ENCODE measurements around the gene PDK2.
A peak's percentile ranks its signal among the peaks of the same experiment; 100 is the strongest.

The PDK2 gene

DNA sequence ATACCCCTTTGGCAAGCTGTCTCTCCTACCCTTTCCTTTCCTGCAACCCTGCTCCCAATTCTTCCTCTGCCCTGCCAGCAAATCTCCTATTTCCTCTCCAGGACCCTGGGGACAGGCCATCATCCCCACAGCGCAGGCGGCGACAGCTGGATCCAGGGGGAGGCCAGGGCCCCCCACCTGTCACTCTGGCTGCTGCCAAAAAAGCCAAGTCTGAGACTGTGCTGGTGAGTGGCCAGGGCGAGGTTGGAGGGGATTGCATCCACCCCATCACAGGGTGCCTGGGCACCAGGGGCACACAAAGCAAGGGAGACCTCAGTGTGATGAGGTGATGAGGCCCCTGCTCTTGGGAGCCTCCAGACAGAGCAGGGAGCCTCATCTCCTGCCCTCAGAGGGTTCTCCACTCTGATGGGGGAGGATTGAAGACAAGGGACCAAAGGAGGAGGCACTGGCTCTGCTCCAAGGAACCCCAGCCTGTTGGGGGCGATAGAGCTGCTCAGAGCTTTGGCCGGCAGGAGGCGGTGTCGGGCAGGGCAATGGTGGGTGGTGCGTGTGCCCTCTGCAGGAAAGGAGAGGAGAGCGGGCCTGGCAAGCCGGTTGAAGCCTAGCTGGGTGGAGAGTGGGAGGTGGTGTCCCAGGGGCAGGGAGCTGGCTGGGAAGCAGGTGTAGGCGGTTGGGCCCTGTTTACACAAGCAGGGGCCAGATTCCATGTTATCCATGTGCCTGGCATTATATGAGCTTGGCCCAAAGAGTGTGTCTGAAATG, 15.6 kb upstream of the PDK2 start:
- DNase-seq (ENCODE audit: low read depth): no peak

DNA sequence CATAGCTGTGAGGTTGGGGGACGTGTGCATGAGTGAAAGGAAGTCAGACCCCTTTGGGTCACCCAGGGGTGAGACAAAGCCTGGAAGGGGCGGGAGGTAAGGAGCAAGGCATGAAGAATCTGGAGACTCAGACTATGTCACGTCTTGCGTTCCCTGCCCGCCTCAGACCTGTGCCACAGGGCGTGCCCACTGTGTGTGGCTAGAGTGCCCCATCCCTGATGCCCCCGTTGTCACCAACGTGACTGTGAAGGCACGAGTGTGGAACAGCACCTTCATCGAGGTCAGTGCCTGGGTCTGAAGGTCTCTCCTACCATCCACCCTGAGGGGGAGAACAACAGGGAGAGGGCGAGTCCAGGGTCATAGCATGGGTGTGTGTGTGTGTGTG, 15.1 kb upstream of the PDK2 start:
- DNase-seq (ENCODE audit: low read depth): no peak

DNA sequence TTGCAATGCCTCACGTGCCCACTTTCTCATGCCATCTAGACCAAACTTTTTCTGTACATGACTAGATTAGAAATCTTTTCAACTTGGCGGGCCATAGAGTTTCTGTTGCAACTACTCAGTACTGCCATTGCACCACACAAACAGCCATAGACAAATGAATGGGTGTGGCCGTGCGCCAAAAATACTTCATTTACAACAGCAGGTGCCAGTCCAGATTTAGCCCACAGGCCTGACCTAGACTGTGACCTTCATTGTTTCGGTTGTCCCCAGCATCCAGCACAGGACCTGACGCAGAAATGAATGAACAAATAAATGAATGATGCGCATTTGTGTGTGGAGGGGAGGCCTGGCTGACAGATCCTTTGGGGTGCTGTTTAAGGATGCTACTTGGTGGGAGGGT, 14.3 kb upstream of the PDK2 start:
- DNase-seq (ENCODE audit: low read depth): no peak

DNA sequence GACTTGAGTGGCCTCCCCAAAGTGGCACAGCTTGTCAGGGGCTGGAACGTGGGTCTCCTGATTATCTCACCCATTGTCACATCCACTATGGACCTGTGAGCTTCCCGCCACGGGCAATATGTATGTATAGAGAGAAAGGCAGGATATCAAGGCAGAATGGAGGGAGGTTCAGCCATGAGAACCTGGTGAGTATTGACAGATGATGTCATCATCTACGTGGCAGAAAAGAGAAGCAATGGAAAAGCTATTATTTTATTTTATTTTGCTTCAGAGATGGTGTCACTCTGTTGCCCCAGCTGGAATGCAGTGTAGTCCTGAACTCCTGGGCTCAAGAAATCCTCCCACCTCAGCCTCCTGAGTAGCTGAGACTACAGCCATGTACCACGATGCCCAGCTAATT, 13.4 kb upstream of the PDK2 start:
- DNase-seq (ENCODE audit: low read depth): no peak

DNA sequence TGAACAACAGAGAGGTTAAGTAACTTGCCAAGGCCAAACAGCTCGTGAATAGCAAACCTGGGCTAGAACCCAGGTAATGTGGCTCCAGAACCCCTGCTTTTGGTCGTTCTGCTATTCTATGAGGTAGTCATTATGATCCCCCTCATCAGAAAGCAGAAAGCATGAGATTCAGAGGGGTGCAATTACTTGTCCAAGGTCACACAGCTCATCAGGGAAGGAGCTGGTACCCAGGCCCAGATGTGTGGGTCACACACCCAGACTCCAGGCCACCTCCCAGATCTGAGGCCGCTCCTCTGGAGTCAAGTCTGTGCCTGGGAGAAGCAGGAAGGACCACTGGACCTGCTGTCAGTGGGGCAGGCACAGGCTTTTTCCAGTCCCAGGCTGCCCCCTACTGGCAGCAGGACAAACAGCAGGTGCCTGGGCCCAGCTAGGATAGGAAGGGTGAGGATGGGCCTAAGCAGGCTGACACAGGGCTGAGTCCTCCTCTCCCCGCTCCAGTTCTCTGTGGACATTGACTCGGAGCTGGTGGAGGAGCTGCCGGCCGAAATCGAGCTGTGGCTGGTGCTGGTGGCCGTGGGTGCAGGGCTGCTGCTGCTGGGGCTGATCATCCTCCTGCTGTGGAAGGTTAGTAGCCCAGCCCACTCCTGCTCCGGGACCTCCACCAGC, 7.8 kb upstream of the PDK2 start:
- peak; percentile 38 for DNase-seq (ENCODE audit: low read depth)

DNA sequence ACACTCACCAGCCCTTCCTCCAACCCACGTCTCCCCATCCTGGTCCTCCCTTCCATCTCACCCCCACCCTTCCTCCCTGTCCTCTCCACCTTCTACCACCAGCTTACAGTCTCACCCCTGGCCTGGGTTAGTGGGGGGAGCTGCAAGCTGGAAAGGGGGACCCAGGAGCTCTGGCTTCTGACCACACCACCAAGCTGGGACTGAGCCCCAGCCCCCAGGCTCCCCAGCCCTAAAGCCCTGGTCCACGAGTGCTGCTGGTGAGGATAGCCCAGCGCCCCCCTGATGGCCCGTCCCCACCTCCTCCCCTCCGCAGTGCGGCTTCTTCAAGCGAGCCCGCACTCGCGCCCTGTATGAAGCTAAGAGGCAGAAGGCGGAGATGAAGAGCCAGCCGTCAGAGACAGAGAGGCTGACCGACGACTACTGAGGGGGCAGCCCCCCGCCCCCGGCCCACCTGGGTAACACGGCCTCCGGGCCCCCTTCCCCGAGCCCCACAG, 7.2 kb upstream of the PDK2 start:
- DNase-seq (ENCODE audit: low read depth): no peak

DNA sequence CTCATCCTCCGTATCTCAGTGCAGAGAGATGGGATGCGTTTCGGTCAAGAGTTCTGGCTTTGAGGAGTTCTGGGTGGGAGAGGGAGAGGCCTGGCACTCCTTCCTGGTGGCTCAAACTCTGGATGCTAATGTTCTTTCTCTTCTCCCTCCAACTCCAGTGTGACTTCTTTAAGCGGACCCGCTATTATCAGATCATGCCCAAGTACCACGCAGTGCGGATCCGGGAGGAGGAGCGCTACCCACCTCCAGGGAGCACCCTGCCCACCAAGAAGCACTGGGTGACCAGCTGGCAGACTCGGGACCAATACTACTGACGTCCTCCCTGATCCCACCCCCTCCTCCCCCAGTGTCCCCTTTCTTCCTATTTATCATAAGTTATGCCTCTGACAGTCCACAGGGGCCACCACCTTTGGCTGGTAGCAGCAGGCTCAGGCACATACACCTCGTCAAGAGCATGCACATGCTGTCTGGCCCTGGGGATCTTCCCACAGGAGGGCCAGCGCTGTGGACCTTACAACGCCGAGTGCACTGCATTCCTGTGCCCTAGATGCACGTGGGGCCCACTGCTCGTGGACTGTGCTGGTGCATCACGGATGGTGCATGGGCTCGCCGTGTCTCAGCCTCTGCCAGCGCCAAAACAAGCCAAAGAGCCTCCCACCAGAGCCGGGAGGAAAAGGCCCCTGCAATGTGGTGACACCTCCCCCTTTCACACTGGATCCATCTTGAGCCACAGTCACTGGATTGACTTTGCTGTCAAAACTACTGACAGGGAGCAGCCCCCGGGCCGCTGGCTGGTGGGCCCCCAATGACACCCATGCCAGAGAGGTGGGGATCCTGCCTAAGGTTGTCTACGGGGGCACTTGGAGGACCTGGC, 6.0 kb upstream of the PDK2 start:
- no peak for DNase-seq (ENCODE audit: low read depth)

DNA sequence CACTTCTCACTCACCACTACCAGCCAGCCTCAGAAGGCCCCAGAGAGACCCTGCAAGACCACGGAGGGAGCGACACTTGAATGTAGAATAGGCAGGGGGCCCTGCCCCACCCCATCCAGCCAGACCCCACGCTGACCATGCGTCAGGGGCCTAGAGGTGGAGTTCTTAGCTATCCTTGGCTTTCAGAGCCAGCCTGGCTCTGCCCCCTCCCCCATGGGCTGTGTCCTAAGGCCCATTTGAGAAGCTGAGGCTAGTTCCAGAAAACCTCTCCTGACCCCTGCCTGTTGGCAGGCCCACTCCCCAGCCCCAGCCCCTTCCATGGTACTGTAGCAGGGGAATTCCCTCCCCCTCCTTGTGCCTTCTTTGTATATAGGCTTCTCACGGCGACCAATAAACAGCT, 5.1 kb upstream of the PDK2 start:
- no peak for DNase-seq (ENCODE audit: low read depth)

DNA sequence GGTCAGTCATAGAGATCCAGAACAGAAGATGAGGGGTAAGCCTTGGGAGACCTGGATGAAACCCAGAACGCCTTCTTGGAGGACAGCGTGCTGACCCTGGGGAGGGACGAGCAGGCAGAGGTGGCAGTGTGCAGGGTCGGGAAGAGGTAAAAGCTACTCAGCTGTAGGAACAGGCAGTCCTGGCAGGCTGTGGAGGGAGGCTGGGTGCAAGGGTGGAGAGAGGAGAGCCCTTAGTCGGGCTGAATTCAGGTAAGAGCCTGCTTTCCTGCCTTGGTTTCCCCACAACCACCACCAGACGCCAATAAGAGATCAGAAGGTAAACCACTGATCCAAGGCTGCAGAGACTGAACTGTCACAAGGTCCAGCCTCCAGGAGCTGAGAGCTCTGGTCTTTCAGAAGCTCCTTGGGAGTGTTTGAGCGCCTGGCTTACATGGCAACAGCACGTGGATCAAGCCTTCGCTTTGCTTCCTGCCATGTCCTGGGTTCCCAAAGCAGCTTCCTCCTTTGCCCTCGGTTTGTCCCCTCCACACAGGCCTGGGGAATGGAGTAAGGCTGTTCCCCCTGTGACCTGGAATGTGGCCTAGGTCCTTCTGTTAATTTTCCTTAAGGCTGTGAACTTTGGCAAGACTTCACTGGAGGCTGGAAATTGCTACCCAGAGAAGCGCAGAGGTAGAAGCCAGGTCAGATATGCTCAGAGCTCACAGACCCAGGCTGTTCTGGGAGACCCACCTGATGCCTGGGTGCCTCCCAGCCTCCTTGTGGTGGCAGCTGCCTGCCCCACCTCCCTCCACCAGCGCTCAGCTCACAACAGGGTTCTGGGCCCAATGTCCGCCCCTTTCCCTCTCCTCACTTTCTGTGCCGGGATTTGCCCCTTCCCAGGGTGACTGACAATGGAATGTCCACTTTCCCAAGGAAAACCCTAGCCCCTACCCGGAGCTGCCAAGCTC, 3.9 kb upstream of the PDK2 start:
- DNase-seq (ENCODE audit: low read depth): no peak

DNA sequence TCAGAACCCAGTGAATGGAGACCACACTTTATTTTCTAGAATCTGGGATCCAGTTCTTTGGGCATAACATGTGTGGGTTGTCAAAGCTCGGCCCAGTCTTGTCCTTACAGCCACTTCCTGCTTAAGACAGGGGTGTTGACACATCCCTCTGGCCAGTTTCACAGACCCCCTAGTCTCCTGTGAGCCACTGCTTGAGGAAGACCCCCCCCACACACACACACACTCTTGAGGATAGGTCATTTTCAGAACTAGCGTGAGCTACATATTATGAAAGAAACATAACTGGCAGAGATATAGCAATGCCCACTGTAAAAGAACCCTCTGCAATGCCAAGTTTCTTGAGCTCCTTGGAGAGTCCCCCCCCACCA, 3.2 kb upstream of the PDK2 start:
- no peak for DNase-seq (ENCODE audit: low read depth)

DNA sequence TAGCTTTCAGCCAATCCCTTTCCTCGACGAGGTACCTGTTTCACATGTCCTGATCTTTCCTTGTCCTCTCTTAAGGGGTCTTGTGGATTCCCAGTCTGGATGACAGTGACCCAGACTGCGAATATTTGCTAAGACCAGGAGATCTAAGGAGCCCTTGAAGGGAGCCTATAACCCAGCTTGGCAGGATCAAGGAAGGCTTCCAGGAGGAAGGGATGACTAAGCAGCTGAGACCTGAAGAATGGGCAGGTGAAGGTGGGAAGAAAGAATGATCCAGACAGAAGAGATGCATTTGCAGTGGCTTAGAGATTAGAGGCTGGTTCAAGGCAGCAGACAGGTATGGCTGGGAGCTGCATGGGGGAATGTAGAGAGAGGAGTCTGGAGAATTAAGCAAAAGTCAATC, 1.9 kb upstream of the PDK2 start:
- no peak for DNase-seq (ENCODE audit: low read depth)

DNA sequence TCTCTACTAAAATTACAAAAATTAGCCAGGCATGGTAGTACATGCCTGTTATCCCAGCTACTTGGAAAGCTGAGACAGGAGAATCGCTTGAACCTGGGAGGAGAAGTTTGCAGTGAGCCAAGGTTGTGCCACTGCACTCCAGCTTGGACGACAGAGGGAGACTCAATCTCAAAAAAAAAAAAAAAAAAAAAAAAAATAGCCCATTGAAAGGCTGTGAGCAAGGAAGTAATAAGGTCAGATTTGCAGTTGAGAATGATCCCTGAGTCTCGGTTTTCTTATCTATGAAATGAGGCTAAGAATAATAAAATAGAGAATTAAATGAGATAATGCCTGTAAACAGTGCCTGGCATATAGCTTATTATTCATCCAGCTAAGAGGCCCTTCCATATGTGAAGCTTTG, 1.3 kb upstream of the PDK2 start:
- DNase-seq (ENCODE audit: low read depth): no peak

DNA sequence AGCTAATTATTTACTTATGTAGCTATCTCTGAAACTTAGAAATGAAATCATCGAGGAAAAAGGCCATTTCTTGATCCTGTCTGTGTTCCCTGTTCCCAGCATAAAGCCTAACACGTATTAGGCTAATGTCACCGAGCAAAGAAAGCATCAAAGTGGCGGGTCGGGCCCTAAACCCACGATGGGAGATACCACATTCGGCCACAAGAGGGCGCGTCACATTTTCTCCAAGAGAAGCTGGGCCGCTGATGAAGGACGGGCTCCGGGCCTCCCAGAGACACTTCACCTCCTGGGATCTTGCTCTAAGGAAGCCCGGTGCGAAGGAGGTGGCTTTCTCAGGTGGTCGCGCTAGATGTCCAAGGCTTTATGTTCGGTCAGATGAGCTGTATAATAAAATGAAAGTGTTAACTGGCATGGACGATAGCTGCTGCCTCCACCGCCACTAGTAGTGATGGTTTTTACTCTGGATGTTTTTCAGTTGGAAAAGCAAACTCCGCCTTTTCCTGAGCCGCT, 853 bp upstream of the PDK2 start:
- peak; percentile 72 for DNase-seq (ENCODE audit: low read depth)

DNA sequence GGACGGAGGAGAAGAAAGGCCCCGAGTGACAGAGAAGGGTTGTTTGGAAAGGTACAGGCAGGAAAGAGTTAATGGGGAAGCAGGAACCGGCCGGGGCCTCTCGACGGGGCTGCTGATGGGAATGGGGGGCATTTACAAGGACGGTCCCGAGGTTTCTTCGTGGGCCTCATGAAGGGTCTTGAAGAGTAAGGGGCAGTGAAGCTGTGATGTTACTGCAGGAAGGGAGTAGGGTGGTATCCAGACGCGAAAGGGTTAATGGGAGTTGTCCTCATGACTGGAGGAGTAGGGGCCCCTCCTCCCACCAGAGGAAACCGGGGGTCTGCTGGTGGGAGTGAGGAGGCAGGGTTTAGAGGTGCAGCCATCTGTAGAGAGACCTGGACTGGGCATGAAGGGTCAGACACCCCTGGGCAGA, 481 bp downstream of the PDK2 start:
- no peak for DNase-seq (ENCODE audit: low read depth)

DNA sequence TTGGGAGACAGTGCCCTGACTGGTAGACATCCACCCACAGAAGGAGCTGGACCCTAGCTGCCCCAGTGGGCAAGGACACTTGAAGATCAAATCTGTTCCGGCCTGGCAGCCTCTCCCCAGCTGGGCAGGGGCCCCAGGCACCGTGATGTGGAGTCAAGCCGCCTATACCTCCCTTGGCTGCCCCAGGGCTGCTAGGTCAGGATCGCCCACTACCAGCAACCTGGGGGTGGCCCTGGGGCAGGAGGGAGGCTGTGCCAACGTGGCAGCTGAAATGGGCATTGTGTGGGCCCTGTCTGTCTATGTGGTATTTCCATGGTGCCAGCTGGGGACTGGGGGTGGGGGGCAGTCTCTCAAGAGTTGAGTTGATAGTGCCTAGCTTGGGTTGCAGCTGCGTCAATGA, 941 bp downstream of the PDK2 start:
- DNase-seq (ENCODE audit: low read depth): no peak

DNA sequence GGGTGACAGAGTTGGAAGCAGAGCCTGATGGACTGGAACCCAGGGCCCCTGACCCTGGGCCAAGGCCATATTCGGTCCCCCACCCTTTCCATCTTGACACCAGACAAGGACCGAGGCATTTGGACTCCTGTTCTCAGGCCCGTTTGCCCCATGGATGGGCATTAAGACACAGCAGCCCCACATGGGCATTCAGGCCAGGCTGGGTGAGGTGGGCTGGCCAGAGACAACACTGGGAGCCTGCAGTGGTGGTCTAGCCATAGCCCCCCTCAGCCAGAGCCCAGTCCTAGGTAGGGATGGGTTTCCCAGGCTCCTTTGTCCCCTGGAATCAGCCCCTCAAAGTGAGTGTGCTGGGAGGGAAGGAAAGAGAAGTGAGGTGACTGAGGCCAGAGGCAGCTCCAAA, 1.6 kb downstream of the PDK2 start:
- DNase-seq (ENCODE audit: low read depth): no peak

DNA sequence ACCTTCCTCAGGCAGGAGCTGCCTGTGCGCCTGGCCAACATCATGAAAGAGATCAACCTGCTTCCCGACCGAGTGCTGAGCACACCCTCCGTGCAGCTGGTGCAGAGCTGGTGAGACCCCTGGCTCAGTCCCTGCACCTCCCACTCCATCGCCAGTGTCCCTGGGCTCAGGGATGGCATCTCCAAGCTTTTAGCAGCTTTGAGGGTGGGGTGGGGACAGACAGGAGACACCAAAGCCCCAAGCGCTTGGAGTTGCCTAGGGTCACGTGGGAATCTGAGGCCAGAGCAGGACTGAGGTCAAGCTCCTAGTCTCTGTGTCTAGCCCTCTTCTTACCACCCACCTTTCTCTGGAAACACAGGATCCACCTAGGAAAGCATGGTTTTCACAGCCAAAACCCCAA, 2.3 kb downstream of the PDK2 start:
- no peak for DNase-seq (ENCODE audit: low read depth)

DNA sequence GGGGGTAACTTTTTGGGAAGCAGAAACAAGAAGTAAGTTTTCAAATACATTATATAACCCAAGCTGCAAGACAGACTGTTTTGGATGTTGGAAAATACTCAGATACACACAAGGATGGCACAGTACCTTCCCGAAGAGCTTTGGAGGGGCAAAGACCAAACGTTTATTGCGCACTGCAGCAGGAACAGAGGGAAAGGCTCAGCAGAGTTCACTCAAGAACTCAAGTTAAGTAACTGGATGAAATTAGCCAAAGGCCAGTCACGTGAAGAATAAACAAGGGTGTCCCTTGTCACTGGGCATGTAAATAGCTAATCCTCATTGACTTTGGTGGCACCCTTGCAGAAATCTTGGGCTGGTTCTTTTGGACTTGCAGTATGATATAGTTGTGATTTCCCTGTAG, 2.8 kb downstream of the PDK2 start:
- no peak for DNase-seq (ENCODE audit: low read depth)

DNA sequence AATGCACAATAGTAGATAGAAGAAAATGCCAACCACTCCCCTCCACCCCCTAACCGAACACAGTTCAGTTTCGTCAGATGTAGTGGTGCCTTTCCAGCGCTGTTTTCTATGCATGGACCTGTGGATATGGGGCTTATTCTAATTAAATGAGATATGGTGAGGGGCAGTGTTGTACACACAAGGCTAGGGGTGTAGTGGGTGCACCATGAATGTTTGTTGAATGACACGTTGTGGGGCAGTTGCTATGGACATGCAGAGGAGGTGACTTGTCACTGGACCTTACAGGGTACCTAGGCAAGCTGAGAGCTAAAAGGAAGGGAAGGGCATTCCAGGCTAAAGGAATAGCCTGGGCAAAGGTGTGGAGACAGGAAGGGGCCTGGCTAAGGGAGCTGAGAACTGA, 3.4 kb downstream of the PDK2 start:
- DNase-seq (ENCODE audit: low read depth): no peak

DNA sequence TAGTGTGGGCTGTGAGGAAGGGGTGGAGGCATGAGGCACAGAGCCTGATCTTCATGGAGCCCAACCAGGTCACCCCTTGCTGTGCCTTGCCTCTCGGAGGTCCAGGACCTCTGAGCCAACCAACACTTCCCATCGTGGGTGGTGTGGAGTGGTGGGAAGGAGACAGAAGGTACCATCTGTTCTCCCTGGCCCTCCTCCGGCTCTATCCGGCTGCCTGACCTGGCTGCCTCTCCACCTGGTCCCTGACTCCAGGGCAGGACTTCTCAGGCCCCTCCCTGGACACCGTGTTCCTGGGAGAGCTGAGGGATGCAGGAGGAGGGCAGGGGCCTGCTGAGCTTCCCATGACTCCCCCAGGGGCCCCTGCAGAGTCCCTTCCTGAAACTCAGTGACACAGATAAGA, 3.9 kb downstream of the PDK2 start:
- DNase-seq (ENCODE audit: low read depth): no peak

DNA sequence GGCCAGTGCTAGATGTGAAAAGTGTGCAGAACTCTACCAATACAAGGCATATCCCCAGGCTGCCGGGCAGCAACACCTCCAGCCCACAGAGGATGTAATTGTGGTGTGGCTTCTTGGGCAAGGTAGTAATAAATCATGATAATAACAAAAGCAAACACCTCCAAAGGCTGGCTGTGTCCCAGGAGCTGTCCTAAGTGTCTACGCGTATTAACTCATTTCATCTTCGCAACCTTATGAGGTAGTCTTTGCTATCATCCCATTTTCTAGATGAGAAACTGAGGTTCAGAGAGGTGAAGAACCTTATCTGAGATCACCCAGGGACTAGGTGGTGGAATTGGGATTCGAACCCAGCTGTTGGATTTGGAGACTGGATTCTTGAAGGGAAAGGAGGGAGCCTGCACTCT, 5.3 kb downstream of the PDK2 start:
- no peak for DNase-seq (ENCODE audit: low read depth)

DNA sequence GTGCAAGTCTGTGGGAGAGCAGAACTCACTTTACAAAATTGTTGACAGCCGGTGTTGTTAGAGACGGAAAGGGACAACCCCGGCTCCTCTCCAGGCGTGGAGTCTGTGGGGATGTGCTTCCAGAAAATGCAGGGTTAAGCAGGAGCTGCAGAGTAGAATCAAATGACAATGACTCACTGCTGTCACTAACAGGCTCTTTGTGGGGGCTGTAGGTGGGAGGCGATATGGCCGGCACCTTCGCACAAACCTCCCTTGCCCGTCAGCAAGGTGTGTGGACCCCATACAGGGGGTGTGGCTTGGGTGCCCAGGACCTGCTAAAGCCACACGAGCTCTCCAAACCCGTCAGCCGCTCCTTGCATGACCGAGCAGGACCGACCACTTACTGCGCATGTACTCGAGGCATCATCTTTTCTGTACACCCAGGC, 5.8 kb downstream of the PDK2 start:
- no peak for DNase-seq (ENCODE audit: low read depth)

All from HS-5 (cell line).